Right cardiac atrium (tissue), 5 donors: ENCODE results near the gene BBOF1. TPM values are rescaled to one million over a fixed set of nuclear protein-coding genes. Genes with fewer than 3 reads are reported as not detected.
A peak's percentile ranks its signal among the peaks of the same experiment; 100 is the strongest.
"Not testable (repeated sequence)": the region's sequence is repeated elsewhere in the genome, so short reads cannot be mapped to it uniquely, and the experiment has no call there.

Experiments used
- ATAC-seq, 2 donors: fragments of 200-7000 bp; cut with Tn5 transposase; one replicate each; pipeline versions ENCODE4 v1.8.0 to v1.9.1; 2020; ENCODE audit warnings: moderate library complexity in 2 of 2, mild to moderate bottlenecking in 1 of 2
- DNase-seq, 3 donors: peaks; one replicate each; pipeline ENCODE4 v3.0.0-alpha.2; 2020
- H3K27ac ChIP-seq: one replicate; pipeline ENCODE4 v1.5.1; 2013; ENCODE audit warnings: mild to moderate bottlenecking, low read length, control low read depth, moderate library complexity
- H3K27me3 ChIP-seq: one replicate; pipeline ENCODE4 v1.6.1; 2013; ENCODE audit not compliant: control insufficient read depth, insufficient read depth
- H3K4me1 ChIP-seq: one replicate; pipeline ENCODE4 v1.6.1; 2013; ENCODE audit warnings: low read length; ENCODE audit not compliant: control insufficient read depth, insufficient read depth
- H3K4me3 ChIP-seq: one replicate; pipeline ENCODE4 v1.5.1; 2013; ENCODE audit warnings: low read length, control low read depth
- H3K9me3 ChIP-seq: one replicate; pipeline ENCODE4 v1.6.1; 2013; ENCODE audit warnings: low read length; ENCODE audit not compliant: control insufficient read depth
- WGBS: extraction: QIAGEN DNeasy Blood & Tissue Kit; methylation state at CpG from one replicate; pipeline ENCODE4 v1.1.7; 2013; 5-methylcytosine and 5-hydroxymethylcytosine counted together
- intact Hi-C, 4 donors: fragments of 100-400 bp; cut with DNase I; formaldehyde crosslinking; loops; one replicate each; pipeline versions ENCODE4 v1.11.0 to v1.14.0; 2022 to 2023
- polyA plus RNA-seq: library from polyadenylated mRNA; stranded (reverse); fragments of 200-250 nt; gene quantifications from one replicate; pipeline ENCODE4 v1.2.3, GENCODE V29; 2013
- total RNA-seq, 4 donors: library from RNA; stranded (reverse); fragmentation: NEBNext Ultra II Directional; extraction: Animal tissue kit (Norgen Biotek cat#: 25700); gene quantifications; one replicate each; pipeline ENCODE4 v1.2.1, GENCODE V29; 2021
- donor health status: healthy with polysubstance abuse.
- donor health status: DM: no; HTN: yes; CAD: no.
- donor health status: DM: no; HTN: no; CAD: no.
- donor health status: DM: no; HTN: yes; CAD: no; lungs with severe emphysema.
- donor health status: DM: yes; HTN: yes; CAD: no.

Gene BBOF1
- total and polyA plus RNA-seq, 5 donors: 4.5 to 5.5 (median 5.3) TPM

DNA sequence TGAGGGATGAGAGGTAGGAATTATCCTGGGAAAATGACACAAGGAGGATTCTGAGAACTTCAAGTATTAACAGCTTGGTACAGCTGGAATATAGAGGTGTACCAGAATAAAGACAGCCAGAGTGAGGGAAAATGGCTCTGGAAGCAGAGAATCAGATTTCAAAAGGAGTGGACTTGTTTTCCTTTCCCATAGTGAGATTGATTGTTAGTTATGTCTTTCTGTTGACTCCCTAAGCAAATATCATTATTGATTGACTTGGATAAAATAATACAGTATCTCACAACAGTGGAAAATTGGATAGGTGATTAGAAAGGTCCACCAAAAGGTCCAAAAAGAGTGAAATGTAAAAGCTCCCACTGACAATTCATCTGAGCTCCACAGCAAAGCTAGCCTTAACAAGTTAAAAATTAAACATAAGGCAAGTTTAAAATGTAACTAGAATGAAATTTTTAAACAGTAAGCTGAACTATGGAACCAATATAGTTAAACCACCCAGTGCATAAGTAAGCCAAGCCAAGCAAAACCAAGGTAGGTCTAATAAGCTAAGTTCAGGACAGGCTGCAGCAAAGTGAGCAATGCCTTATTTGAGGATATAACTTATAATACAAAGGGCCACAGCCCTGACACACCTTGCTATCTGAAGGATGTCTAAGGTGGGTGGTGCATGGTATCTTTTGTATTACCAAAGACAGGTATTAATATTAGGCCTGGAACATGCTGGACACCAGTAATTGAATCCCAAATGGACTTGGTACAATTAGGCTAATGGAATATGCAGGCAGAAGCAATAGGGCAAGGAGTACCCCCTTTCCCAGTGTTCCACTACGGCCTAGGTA lies 21.8 kb upstream of the BBOF1 start:
- intact Hi-C loops: no loop called here
- ATAC-seq (no peak), DNase-seq (no peak)
- H3K9me3 ChIP-seq: no peaks in the 10 kb centered on the region
- H3K27me3 ChIP-seq: no peaks in the 10 kb centered on the region
- H3K27ac ChIP-seq: no peak overlapping the region
- 93% methylated on average over 1 of the region's 1 CpG for WGBS
- no peaks in the 10 kb centered on the region for H3K4me1 ChIP-seq
- no peak overlapping the region for H3K4me3 ChIP-seq

DNA sequence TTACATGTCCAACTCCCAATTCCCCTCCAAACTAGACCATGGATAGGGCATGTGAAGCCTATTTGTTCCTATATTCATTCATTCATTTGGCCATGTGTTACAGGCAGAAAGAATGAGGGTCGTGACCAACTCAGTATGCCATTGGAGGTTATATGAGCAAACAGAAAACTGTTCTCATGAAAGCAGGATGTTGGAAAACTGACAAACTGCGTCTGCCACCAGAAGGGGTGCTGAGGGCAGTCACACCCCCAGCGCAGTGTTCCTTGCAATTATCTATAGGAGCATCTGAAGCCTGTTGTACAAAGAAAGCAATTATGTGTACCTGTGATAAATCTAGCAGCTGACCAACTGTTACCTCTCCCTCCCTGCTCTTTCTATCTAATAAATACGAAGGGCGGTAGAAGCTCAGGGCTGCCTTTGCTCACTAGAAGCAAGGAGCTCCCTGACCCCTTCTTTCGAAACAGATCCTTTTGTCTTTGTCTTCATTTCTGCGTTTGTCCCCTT lies 21.2 kb upstream of the BBOF1 start:
- Histone ChIP-seq H3K27ac (no peak overlapping the region), H3K4me1 (no peaks in the 10 kb centered on the region), H3K9me3 (no peaks in the 10 kb centered on the region), H3K27me3 (no peaks in the 10 kb centered on the region), H3K4me3 (no peak overlapping the region)
- ATAC-seq (no peak), DNase-seq (no peak)
- intact Hi-C loops: no loop called here
- WGBS: 83% methylated on average over 7 of the region's 7 CpGs

DNA sequence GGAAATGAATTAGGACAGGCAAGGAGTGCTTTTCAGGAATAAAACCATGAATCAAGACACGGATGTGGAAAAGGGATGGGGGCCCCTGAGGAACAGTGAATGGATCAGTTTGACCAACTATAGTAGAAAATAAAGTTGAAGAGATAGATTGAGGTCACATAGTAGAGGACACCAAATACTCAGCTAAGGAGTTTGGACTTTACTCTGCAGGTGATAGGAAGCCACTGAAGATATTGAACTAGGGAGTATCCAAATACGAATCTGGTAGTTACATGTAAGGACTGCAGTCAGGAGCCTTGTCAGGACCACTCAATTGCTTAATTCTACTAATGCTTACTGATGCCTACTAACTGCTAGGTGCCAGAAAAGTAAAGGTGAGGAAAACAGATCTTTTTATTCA lies 20.4 kb upstream of the BBOF1 start:
- H3K4me3 ChIP-seq: no peak overlapping the region
- no peaks in the 10 kb centered on the region for H3K4me1 ChIP-seq
- H3K27me3 ChIP-seq: no peaks in the 10 kb centered on the region
- ATAC-seq (no peak), DNase-seq (no peak)
- no peaks in the 10 kb centered on the region for H3K9me3 ChIP-seq
- no peak overlapping the region for H3K27ac ChIP-seq
- WGBS: 89% methylated on average over 2 of the region's 2 CpGs
- intact Hi-C loops: no loop called here

DNA sequence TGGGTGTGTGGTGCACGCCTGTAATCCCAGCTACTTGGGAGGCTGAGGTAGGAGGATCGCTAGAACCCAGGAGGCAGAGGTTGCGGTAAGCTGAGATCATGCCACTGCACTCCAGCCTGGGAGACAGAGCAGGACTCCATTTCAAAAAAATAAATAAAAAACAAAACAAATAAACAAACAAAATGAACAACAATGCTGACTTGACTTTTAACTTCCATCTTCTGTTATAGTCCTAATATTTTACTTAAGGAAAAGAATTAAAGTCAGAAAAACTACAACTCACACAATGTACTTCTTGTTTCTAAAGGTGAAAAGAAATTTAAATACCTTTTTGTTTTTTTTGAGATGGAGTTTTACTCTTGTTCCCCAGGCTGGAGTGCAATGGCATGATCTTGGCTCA lies 13.5 kb upstream of the BBOF1 start:
- H3K4me1 ChIP-seq, H3K9me3 ChIP-seq, ATAC-seq, H3K4me3 ChIP-seq, DNase-seq, H3K27me3 ChIP-seq, intact Hi-C loops, H3K27ac ChIP-seq: not testable (repeated sequence)
- 98% methylated on average over 3 of the region's 3 CpGs for WGBS

DNA sequence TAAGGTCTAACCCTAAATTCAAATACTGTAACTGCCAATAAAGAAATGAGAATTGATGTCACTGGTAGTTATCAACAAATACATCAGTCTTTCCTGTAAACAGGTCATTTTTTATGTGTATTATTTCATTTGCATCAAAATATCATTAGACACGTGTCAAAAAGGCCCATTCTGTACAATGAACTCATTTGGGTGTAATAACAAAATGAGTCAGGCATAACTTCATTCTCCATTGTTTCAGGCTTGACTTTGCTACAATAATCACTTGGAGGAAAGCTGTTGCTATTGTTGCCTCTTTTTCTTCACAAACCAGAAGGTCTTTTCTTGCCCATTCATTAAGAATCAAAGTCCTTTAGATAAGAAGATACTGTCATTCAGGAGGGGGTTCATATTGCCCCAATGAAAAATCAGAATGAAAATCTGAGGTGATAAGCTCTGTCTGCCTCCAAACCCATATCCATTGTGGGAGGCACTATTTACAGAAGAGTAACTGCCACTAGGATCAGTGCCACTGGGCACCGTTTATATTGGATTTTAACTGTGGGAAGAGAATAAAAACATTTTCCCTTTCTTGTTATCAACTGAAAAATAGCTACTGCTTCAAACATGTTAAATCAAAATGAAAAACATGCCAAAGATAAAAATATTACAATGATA lies 10.2 kb upstream of the BBOF1 start:
- intact Hi-C loops: no loop called here
- Histone ChIP-seq H3K4me3 (no peak overlapping the region), H3K9me3 (no peaks in the 10 kb centered on the region), H3K27ac (no peak overlapping the region), H3K4me1 (no peaks in the 10 kb centered on the region), H3K27me3 (no peaks in the 10 kb centered on the region)
- DNase-seq (no peak), ATAC-seq (no peak)
- 83% methylated on average over 2 of the region's 2 CpGs for WGBS

DNA sequence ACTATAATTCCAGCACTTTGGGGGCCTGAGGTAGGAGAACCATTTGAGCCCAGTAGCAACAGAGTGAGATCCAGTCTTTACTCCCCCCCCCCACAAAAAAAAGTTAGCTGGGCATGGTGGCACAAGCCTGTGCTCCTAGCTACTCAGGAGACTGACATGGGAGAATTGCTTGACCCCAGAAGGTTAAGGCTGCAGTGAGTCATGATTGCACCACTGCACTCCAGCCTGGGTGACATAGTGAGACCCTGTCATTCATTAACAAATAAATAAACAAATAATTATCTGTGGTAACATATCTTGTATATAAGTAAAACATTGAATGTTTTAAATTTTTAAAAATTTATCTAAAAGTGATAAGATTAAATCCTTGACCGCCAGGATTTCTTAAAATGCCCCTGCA lies 4.8 kb upstream of the BBOF1 start:
- no peaks in the 10 kb centered on the region for H3K27me3 ChIP-seq
- H3K4me3 ChIP-seq: no peak overlapping the region
- ATAC-seq (no peak), DNase-seq (no peak)
- H3K9me3 ChIP-seq: no peaks in the 10 kb centered on the region
- no peaks in the 10 kb centered on the region for H3K4me1 ChIP-seq
- intact Hi-C loops: no loop called here
- H3K27ac ChIP-seq: no peak overlapping the region
- WGBS: 87% methylated on average over 1 of the region's 1 CpG

DNA sequence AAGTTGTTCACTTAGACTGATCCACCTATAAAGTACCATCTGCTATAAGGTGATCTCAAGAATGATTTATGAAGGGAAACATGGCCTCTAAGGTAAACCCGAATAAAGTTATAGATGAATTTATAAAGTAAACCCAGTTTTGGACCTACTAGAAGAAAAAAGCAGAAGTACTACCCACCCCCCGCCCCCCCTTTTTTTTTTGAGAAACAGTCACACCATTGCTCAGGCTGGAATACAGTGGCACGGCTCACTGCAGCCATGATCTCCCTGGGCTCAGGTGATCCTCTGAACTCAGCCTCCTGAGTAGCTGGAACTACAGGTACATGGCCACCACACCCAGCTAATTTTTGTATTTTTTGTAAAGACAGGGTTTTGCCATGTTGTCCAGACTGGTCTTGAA lies 4.0 kb upstream of the BBOF1 start:
- Histone ChIP-seq H3K4me3 (no peak overlapping the region), H3K27me3 (no peaks in the 10 kb centered on the region), H3K27ac (no peak overlapping the region), H3K4me1 (no peaks in the 10 kb centered on the region), H3K9me3 (no peaks in the 10 kb centered on the region)
- intact Hi-C loops: no loop called here
- ATAC-seq (no peak), DNase-seq (no peak)
- 85% methylated on average over 3 of the region's 3 CpGs for WGBS

DNA sequence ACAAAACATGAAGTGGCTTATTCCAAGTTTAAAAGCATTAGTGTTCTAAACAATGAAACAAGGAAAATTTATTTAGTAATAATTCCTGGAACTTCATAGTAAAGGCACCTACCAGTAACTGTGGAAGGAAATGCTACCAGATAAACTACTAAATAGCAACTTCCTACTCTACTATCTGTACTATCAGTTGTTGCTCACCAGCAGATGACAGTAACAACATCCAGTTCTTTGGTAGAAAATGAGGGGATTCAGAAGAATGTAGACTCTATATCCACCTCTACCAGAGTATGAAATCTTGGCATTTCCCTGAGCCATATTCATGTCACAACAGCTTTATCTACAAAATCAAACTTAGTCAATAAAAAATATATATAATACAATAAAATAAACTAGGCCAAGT lies 3.2 kb upstream of the BBOF1 start:
- Histone ChIP-seq H3K9me3 (no peaks in the 10 kb centered on the region), H3K27ac (no peak overlapping the region), H3K27me3 (no peaks in the 10 kb centered on the region), H3K4me3 (no peak overlapping the region), H3K4me1 (no peaks in the 10 kb centered on the region)
- DNase-seq (no peak), ATAC-seq (no peak)
- intact Hi-C loops: no loop called here

DNA sequence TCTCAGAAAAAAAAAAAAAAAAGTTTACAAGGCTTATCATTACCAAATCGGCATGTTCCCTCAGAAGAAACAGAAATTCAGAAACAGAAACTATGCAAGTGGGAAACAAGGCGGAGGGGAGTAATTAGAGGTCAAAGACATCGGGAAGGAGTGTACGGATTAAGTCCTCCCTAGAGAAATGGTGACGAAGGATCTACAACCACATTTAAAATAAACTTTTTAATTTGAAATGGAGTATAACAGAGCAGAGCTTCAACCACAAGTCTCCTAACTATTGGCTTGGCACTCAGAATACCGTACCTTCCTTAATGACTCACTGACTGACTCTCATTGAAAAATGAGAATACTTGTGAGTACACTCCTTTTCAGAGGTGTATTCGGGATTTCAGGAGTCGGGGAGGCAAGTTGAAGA lies 969 bp upstream of the BBOF1 start:
- Histone ChIP-seq H3K27me3 (no peaks in the 10 kb centered on the region), H3K4me3 (peak overlapping the region; percentile 52), H3K4me1 (no peaks in the 10 kb centered on the region), H3K9me3 (no peaks in the 10 kb centered on the region), H3K27ac (peak overlapping the region; percentile 89)
- ATAC-seq: peak; percentile 9 to 40
- intact Hi-C loops: no loop called here
- 2% methylated on average over 8 of the region's 8 CpGs for WGBS
- DNase-seq: no peak

DNA sequence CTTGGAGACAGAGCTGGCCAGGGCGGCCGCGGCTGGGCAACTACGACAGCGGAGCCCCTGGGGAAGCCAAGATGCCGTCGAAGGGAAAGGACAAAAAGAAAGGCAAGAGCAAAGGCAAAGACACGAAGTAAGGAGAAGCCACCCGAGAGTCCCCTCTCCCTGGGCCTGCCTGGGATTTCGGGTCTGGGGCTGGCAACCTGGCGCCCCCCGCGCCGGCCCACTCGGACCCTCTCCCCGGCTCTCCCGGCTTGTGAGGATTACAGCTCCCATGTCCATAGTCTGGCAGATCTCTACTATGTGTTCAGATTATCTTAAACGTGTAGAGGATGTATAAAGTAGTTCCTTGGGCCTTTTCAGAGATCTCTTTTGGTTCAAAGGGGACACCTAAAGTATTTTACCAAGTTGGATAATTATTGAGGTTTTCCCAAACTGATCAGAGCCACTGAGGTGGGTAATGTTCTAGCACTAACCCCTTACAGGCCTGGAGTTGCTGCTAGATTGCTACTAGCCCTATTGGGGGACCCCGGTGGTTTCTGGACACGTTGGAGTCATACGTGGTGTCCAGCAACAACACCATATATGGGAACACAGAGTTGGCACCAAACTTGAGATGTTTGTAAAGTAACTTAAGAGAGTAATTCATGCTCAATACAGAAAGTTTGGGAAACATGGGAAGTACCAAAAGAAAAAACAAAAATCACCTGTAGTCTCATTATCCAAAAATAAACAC lies 424 bp downstream of the BBOF1 start:
- intact Hi-C loops: no loop called here
- no peaks in the 10 kb centered on the region for H3K27me3 ChIP-seq
- ATAC-seq: peak in 1 of 2 donors; percentile 27

DNA sequence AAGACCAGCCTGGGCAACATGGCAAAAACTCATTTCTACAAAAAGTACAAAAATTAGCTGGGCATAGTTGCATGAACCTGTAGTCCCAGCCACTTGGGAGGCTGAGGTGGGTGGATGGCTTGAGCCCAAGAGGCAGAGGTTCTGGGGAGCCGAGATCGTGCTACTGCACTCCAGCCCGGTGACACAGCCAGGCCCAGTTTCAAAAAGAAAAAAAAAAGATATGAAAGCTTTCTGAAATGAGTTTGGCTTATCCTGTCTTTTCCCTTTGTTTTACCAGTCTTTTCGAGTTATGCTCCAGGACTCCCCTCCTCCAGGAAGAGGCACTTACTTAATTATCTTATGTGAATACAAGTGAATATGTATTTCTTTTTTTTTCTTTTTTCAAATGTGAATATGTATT lies 3.2 kb downstream of the BBOF1 start:
- H3K27me3 ChIP-seq: no peaks in the 10 kb centered on the region
- 79% methylated on average over 4 of the region's 4 CpGs for WGBS
- DNase-seq (no peak), ATAC-seq (no peak)
- H3K4me3 ChIP-seq: no peak overlapping the region
- H3K4me1 ChIP-seq: no peaks in the 10 kb centered on the region
- intact Hi-C loops: no loop called here
- no peaks in the 10 kb centered on the region for H3K9me3 ChIP-seq
- H3K27ac ChIP-seq: no peak overlapping the region

More for the DNA sequence above, 424 bp downstream of the BBOF1 start:
- 1% methylated on average over 21 of the region's 21 CpGs for WGBS
- no peaks in the 10 kb centered on the region for H3K9me3 ChIP-seq
- peak overlapping the region; percentile 3 for H3K27ac ChIP-seq
- no peak for DNase-seq
- H3K4me3 ChIP-seq: peak overlapping the region; percentile 52
- no peaks in the 10 kb centered on the region for H3K4me1 ChIP-seq
